DOHH2 (cell line): Measurements from ENCODE around the gene INPP5F.

Experiments used
- CTCF ChIP-seq: fragments of 200-600 bp; sonication (generic); IDR thresholded peaks from one replicate; pipeline ENCODE4 v1.5.1; 2014; ENCODE audit warnings: antibody characterized with exemption, mild to moderate bottlenecking, low read depth, low read length; ENCODE audit not compliant: poor library complexity, severe bottlenecking
- EZH2phosphoT487 ChIP-seq: fragments of 200-600 bp; sonication (generic); IDR thresholded peaks from 2 replicates; pipeline ENCODE4 v1.6.1; 2017; ENCODE audit warnings: borderline replicate concordance, mild to moderate bottlenecking, antibody characterized with exemption, low read length, moderate library complexity, mixed read lengths

GRCh38 chr10:119725517-119725827 is 378 bp upstream of the INPP5F start:
- no peak for TF ChIP-seq CTCF
- TF ChIP-seq EZH2phosphoT487 = no peak
